OCI-LY7 (cell line): ENCODE results near the gene FLRT1. TPM values are rescaled to one million over a fixed set of nuclear protein-coding genes. Genes with fewer than 3 reads are reported as not detected.

Experiments used
- BruUV-seq: library from RNA; stranded (reverse); fragments of 400-500 nt; replicated peaks from 2 replicates; lab custom pipeline; 2021; lab: Mats Ljungman, UMichigan
- CTCF ChIA-PET: fragments of 300-600 bp; sonication (Branson Sonifier 250); formaldehyde crosslinking; loops from one replicate; lab custom pipeline; 2022; ENCODE audit warnings: antibody characterized with exemption; ENCODE audit not compliant: unreplicated experiment; lab: Charles Lee
- POLR2A ChIA-PET: fragments of 300-600 bp; sonication (Branson Sonifier 250); formaldehyde crosslinking; loops from one replicate; lab custom pipeline; 2022; ENCODE audit warnings: antibody characterized with exemption; lab: Charles Lee
- DNase-seq: peaks from one replicate; pipeline ENCODE4 v3.0.0-alpha.2; 2015; ENCODE audit warnings: low spot score
- H2AFZ ChIP-seq: fragments of 200-600 bp; sonication (generic), shearing (Covaris generic); 2 replicates; pipeline ENCODE4 v1.6.1; 2014; ENCODE audit warnings: mild to moderate bottlenecking, antibody characterized with exemption, low read length, moderate library complexity
- H3K27ac ChIP-seq: fragments of 200-600 bp; sonication (generic); 2 replicates; pipeline ENCODE4 v1.5.1; 2014; ENCODE audit warnings: mixed run types, low read depth, mild to moderate bottlenecking, moderate library complexity, low read length, inconsistent platforms; ENCODE audit not compliant: poor library complexity, severe bottlenecking
- H3K36me3 ChIP-seq: fragments of 200-600 bp; sonication (generic); 2 replicates; pipeline ENCODE4 v1.6.1; 2014; ENCODE audit warnings: mild to moderate bottlenecking, antibody characterized with exemption, low read length, moderate library complexity, mixed read lengths; ENCODE audit not compliant: insufficient read depth
- H3K4me1 ChIP-seq: fragments of 200-600 bp; sonication (generic); 2 replicates; pipeline ENCODE4 v1.5.1; 2014; ENCODE audit warnings: mild to moderate bottlenecking, low read length; ENCODE audit not compliant: insufficient read depth, poor library complexity, severe bottlenecking
- H3K4me2 ChIP-seq: fragments of 200-600 bp; sonication (generic); 2 replicates; pipeline ENCODE4 v1.6.1; 2014; ENCODE audit warnings: mild to moderate bottlenecking, low read length
- H3K4me3 ChIP-seq: fragments of 200-600 bp; sonication (generic); 2 replicates; pipeline ENCODE4 v1.5.1; 2014; ENCODE audit warnings: mild to moderate bottlenecking, low read depth, low read length; ENCODE audit not compliant: poor library complexity, severe bottlenecking
- H3K79me2 ChIP-seq: fragments of 200-600 bp; sonication (generic); 2 replicates; pipeline ENCODE4 v1.6.1; 2016; ENCODE audit warnings: low read depth, mild to moderate bottlenecking, low read length, moderate library complexity, mixed read lengths; ENCODE audit not compliant: insufficient read depth
- H3K9me2 ChIP-seq: fragments of 200-600 bp; sonication (generic); 2 replicates; pipeline ENCODE4 v1.6.1; 2016; ENCODE audit warnings: mild to moderate bottlenecking, low read length, mixed read lengths; ENCODE audit not compliant: insufficient read depth
- H3K9me3 ChIP-seq: fragments of 200-600 bp; sonication (generic); 2 replicates; pipeline ENCODE4 v1.6.1; 2014; ENCODE audit warnings: mild to moderate bottlenecking, mixed run types, low read length, mixed read lengths
- H4K20me1 ChIP-seq: fragments of 200-600 bp; sonication (generic); 2 replicates; pipeline ENCODE4 v1.6.1; 2014; ENCODE audit warnings: mild to moderate bottlenecking, antibody characterized with exemption, low read length, moderate library complexity, mixed read lengths; ENCODE audit not compliant: insufficient read depth
- CTCF ChIP-seq: fragments of 200-600 bp; sonication (generic); conservative IDR thresholded peaks from 2 replicates; pipeline ENCODE4 v1.5.1; 2014; ENCODE audit warnings: mild to moderate bottlenecking, antibody characterized with exemption, low read length, moderate library complexity, mixed read lengths
- EZH2phosphoT487 ChIP-seq: fragments of 200-600 bp; sonication (generic); IDR thresholded peaks from 2 replicates; pipeline ENCODE4 v1.6.1; 2018; ENCODE audit warnings: low read depth, borderline replicate concordance, mild to moderate bottlenecking, mixed run types, antibody characterized with exemption, low read length, moderate library complexity, mixed read lengths
- intact Hi-C: fragments of 100-400 bp; cut with micrococcal nuclease; formaldehyde crosslinking; loops from one replicate; pipeline ENCODE4 v1.10.0; 2022; ENCODE audit not compliant: unreplicated experiment
- total RNA-seq, 2 experiments: library from RNA; depleted of rRNA in 1 of 2; stranded (reverse); fragments of >200 nt in 1 of 2; shearing (Covaris generic) in 1 of 2; gene quantifications; 2 replicates each; pipeline ENCODE4 v1.2.3, GENCODE V29; 2014 to 2022

The FLRT1 gene
- total RNA-seq, 2 experiments from 2014 or later, result not detected

- POLR2A ChIA-PET, result no interaction called here
Measured at GRCh38 chr11:63993993-63994392, 41.7 kb upstream of the FLRT1 start.

GRCh38 chr11:63996512-63996911 lies 39.2 kb upstream of the FLRT1 start:
- no peak overlapping the region for H3K27ac ChIP-seq
- H3K79me2 ChIP-seq, result no peaks in the 10 kb centered on the region
- intact Hi-C loops, result no loop called here
- H3K9me3 ChIP-seq, result no peaks in the 10 kb centered on the region
- no peak overlapping the region for H3K4me3 ChIP-seq
- H2AFZ ChIP-seq, result no peak overlapping the region
- no peaks in the 10 kb centered on the region for H3K9me2 ChIP-seq
- ChIA-PET POLR2A (no interaction called here), CTCF (no interaction called here)
- no peak for DNase-seq
- H4K20me1 ChIP-seq, result no peaks in the 10 kb centered on the region
- BruUV-seq, result no TSS peak
- TF ChIP-seq CTCF (no peak), EZH2phosphoT487 (no peak)
- peaks cover 66% of the 10 kb centered on the region for H3K36me3 ChIP-seq
- H3K4me1 ChIP-seq, result peaks cover 9% of the 10 kb centered on the region
- no peak overlapping the region for H3K4me2 ChIP-seq

More at GRCh38 chr11:63993993-63994392, 41.7 kb upstream of the FLRT1 start:
- no peak overlapping the region for H3K4me3 ChIP-seq
- CTCF ChIA-PET, result no interaction called here
- DNase-seq, result no peak
- no peak overlapping the region for H3K4me2 ChIP-seq
- no peaks in the 10 kb centered on the region for H3K4me1 ChIP-seq
- intact Hi-C loops, result no loop called here
- peaks cover 79% of the 10 kb centered on the region for H3K36me3 ChIP-seq
- no peaks in the 10 kb centered on the region for H4K20me1 ChIP-seq
- TF ChIP-seq EZH2phosphoT487 (no peak), CTCF (no peak)
- no peak overlapping the region for H2AFZ ChIP-seq
- H3K27ac ChIP-seq, result no peak overlapping the region
- no peaks in the 10 kb centered on the region for H3K79me2 ChIP-seq
- H3K9me2 ChIP-seq, result no peaks in the 10 kb centered on the region
- H3K9me3 ChIP-seq, result no peaks in the 10 kb centered on the region
- BruUV-seq, result no TSS peak

- no peaks in the 10 kb centered on the region for H3K9me3 ChIP-seq
- TSS peak; percentile 90 for BruUV-seq
- H2AFZ ChIP-seq, result no peak overlapping the region
- peaks cover 9% of the 10 kb centered on the region for H3K4me1 ChIP-seq
- no peaks in the 10 kb centered on the region for H4K20me1 ChIP-seq
- intact Hi-C loops, result no loop called here
- H3K36me3 ChIP-seq, result peaks cover 65% of the 10 kb centered on the region
- no peak overlapping the region for H3K4me2 ChIP-seq
- CTCF ChIA-PET, result no interaction called here
- H3K27ac ChIP-seq, result no peak overlapping the region
- H3K79me2 ChIP-seq, result no peaks in the 10 kb centered on the region
- no peaks in the 10 kb centered on the region for H3K9me2 ChIP-seq
- POLR2A ChIA-PET, result no interaction called here
- TF ChIP-seq EZH2phosphoT487 (no peak), CTCF (no peak)
- no peak overlapping the region for H3K4me3 ChIP-seq
- DNase-seq, result no peak
Measured at GRCh38 chr11:63997104-63997700, 38.5 kb upstream of the FLRT1 start.
